ENCODE results near the gene IL31.

GRCh38 chr12:122200541-122201175 is 26.6 kb upstream of the IL31 start:
- TF ChIP-seq, protein P1, sequence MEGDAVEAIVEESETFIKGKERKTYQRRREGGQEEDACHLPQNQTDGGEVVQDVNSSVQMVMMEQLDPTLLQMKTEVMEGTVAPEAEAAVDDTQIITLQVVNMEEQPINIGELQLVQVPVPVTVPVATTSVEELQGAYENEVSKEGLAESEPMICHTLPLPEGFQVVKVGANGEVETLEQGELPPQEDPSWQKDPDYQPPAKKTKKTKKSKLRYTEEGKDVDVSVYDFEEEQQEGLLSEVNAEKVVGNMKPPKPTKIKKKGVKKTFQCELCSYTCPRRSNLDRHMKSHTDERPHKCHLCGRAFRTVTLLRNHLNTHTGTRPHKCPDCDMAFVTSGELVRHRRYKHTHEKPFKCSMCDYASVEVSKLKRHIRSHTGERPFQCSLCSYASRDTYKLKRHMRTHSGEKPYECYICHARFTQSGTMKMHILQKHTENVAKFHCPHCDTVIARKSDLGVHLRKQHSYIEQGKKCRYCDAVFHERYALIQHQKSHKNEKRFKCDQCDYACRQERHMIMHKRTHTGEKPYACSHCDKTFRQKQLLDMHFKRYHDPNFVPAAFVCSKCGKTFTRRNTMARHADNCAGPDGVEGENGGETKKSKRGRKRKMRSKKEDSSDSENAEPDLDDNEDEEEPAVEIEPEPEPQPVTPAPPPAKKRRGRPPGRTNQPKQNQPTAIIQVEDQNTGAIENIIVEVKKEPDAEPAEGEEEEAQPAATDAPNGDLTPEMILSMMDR (IDR thresholded peaks at IDR 0.05), result no peak
- TF ChIP-seq POLR2A (IDR thresholded peaks at IDR 0.05) (no peak), POLR2AphosphoS5 (IDR thresholded peaks at IDR 0.05) (no peak)

All from prostate gland (tissue), 2 donors.